H1 (cell line): ENCODE measurements around the gene SHANK1. TPM values are rescaled to one million over a fixed set of nuclear protein-coding genes. Genes with fewer than 3 reads are reported as not detected.
A peak's percentile ranks its signal among the peaks of the same experiment; 100 is the strongest.

Experiments
- CTCF ChIA-PET: fragments of 300-600 bp; sonication (Branson Sonifier 250); formaldehyde crosslinking; loops from one replicate; lab custom pipeline; 2021; ENCODE audit not compliant: partially characterized antibody; lab: Charles Lee
- POLR2A ChIA-PET: fragments of 300-600 bp; sonication (Branson Sonifier 250); formaldehyde crosslinking; loops from one replicate; lab custom pipeline; 2021; ENCODE audit warnings: inconsistent platforms; ENCODE audit not compliant: partially characterized antibody; lab: Charles Lee
- DNase-seq, 2 experiments: peaks; one replicate each; pipeline versions ENCODE4 v3.0.0 to v3.0.0-alpha.2; 2010 to 2022; ENCODE audit warnings: low spot score in 2 of 2, low read depth in 1 of 2, mixed read lengths in 1 of 2
- FAIRE-seq: peaks from 2 replicates; lab custom pipeline; 2011; peaks lifted over from hg19 to GRCh38; lab: Jason Lieb, UNC
- H2AFZ ChIP-seq: 2 replicates; pipeline ENCODE4 v1.8.1; 2012; ENCODE audit warnings: low read length, inconsistent platforms
- H2AK5ac ChIP-seq: 2 replicates; pipeline ENCODE4 v1.6.1; 2013; ENCODE audit warnings: low read depth, low read length
- H2BK120ac ChIP-seq: replicated peaks from 2 replicates; pipeline ENCODE3; 2013; ENCODE audit warnings: low read depth, low read length, inconsistent platforms
- H2BK12ac ChIP-seq: 2 replicates; pipeline ENCODE4 v1.6.1; 2013; ENCODE audit warnings: low read depth, low read length
- H2BK15ac ChIP-seq: 2 replicates; pipeline ENCODE4 v1.6.1; 2013; ENCODE audit warnings: low read length
- H2BK20ac ChIP-seq: 2 replicates; pipeline ENCODE4 v1.6.1; 2013; ENCODE audit warnings: low read length
- H2BK5ac ChIP-seq: 2 replicates; pipeline ENCODE4 v1.6.1; 2013; ENCODE audit warnings: low read depth, low read length
- H3K14ac ChIP-seq: 2 replicates; pipeline ENCODE4 v1.6.1; 2013; ENCODE audit warnings: inconsistent platforms; ENCODE audit not compliant: insufficient read length
- H3K18ac ChIP-seq: 2 replicates; pipeline ENCODE4 v1.6.1; 2013; ENCODE audit warnings: low read length; ENCODE audit errors: extremely low read depth
- H3K23ac ChIP-seq: 2 replicates; pipeline ENCODE4 v1.6.1; 2013; ENCODE audit warnings: inconsistent platforms; ENCODE audit not compliant: insufficient read length
- H3K23me2 ChIP-seq: 2 replicates; pipeline ENCODE4 v1.6.1; 2013; ENCODE audit warnings: low read depth, low read length
- H3K27ac ChIP-seq: 2 replicates; pipeline ENCODE4 v1.6.1; 2011; ENCODE audit warnings: low read depth, low read length, inconsistent platforms
- H3K27me3 ChIP-seq, 4 experiments: replicated peaks in 1 of 4; 1 replicate in 1 of 4; 2 replicates in 3 of 4; pipeline versions ENCODE4 v1.6.1 to v1.8.1; 2011 to 2013; ENCODE audit warnings: low read length in 3 of 4, mild to moderate bottlenecking in 3 of 4, inconsistent platforms in 2 of 4, mixed read lengths in 2 of 4, moderate library complexity in 1 of 4; ENCODE audit not compliant: control insufficient read depth in 3 of 4, insufficient read depth in 3 of 4; ENCODE audit errors: extremely low read depth in 1 of 4
- H3K36me3 ChIP-seq, 4 experiments: 2 replicates each; pipeline versions ENCODE4 v1.6.1 to v1.8.1; 2011 to 2013; ENCODE audit warnings: mild to moderate bottlenecking in 4 of 4, low read length in 3 of 4, moderate library complexity in 2 of 4, control low read depth in 1 of 4, inconsistent platforms in 1 of 4; ENCODE audit not compliant: insufficient read depth in 4 of 4, control insufficient read depth in 2 of 4
- H3K4ac ChIP-seq: replicated peaks from 2 replicates; pipeline ENCODE3; 2013; ENCODE audit warnings: low read length, low read depth, mixed read lengths, inconsistent platforms; ENCODE audit not compliant: insufficient read length
- H3K4me1 ChIP-seq, 4 experiments: replicated peaks in 1 of 4; 1 replicate in 1 of 4; 2 replicates in 3 of 4; pipeline versions ENCODE4 v1.6.1 to v1.8.1; 2011 to 2013; ENCODE audit warnings: low read length in 3 of 4, inconsistent platforms in 2 of 4, mixed read lengths in 1 of 4; ENCODE audit not compliant: insufficient read depth in 4 of 4, control insufficient read depth in 3 of 4
- H3K4me2 ChIP-seq, 2 experiments: 2 replicates each; pipeline versions ENCODE4 v1.6.1 to v1.8.1; 2011 to 2013; ENCODE audit warnings: low read depth in 2 of 2, low read length in 2 of 2, control low read depth in 1 of 2, inconsistent platforms in 1 of 2, mild to moderate bottlenecking in 1 of 2; ENCODE audit not compliant: insufficient read depth in 1 of 2
- H3K4me3 ChIP-seq, 4 experiments: fragments of 200-600, 300-600 bp in 1 of 4; sonication (generic), shearing (Covaris generic), sonication (Bioruptor Twin) in 1 of 4; 2 replicates each; pipeline versions ENCODE4 v1.5.1 to v1.8.1; 2011 to 2016; ENCODE audit warnings: low read length in 4 of 4, low read depth in 3 of 4, control low read depth in 2 of 4, inconsistent platforms in 2 of 4, mild to moderate bottlenecking in 2 of 4, mixed read lengths in 1 of 4, moderate library complexity in 1 of 4; ENCODE audit not compliant: insufficient read depth in 2 of 4; ENCODE audit errors: extremely low read depth in 1 of 4
- H3K56ac ChIP-seq: replicated peaks from 2 replicates; pipeline ENCODE3; 2013; ENCODE audit warnings: low read depth, mild to moderate bottlenecking, mixed read lengths, low read length, inconsistent platforms; ENCODE audit not compliant: insufficient read length
- H3K79me1 ChIP-seq: 2 replicates; pipeline ENCODE4 v1.6.1; 2013; ENCODE audit warnings: low read depth, low read length, control low read depth
- H3K79me2 ChIP-seq, 2 experiments: 2 replicates each; pipeline versions ENCODE4 v1.6.1 to v1.8.1; 2012 to 2013; ENCODE audit warnings: low read length in 2 of 2, mild to moderate bottlenecking in 2 of 2, inconsistent platforms in 1 of 2; ENCODE audit not compliant: insufficient read depth in 2 of 2, control insufficient read depth in 1 of 2
- H3K9ac ChIP-seq, 4 experiments: replicated peaks in 1 of 4; 1 replicate in 1 of 4; 2 replicates in 3 of 4; pipeline versions ENCODE4 v1.6.1 to v1.8.1; 2011 to 2013; ENCODE audit warnings: low read depth in 3 of 4, low read length in 3 of 4, control low read depth in 2 of 4, mild to moderate bottlenecking in 2 of 4, moderate library complexity in 2 of 4, inconsistent platforms in 1 of 4; ENCODE audit errors: extremely low read depth in 1 of 4
- H3K9me3 ChIP-seq, 2 experiments: 2 replicates each; pipeline versions ENCODE4 v1.6.1 to v1.8.1; 2012 to 2013; ENCODE audit warnings: mild to moderate bottlenecking in 2 of 2, moderate library complexity in 2 of 2, control low read depth in 1 of 2, inconsistent platforms in 1 of 2, low read depth in 1 of 2, low read length in 1 of 2, mixed read lengths in 1 of 2; ENCODE audit not compliant: insufficient read depth in 2 of 2
- H4K20me1 ChIP-seq, 2 experiments: replicated peaks in 1 of 2; 2 replicates each; pipeline versions ENCODE3 to v1.8.1; 2011 to 2013; ENCODE audit warnings: inconsistent platforms in 2 of 2, low read length in 2 of 2, mild to moderate bottlenecking in 1 of 2; ENCODE audit not compliant: insufficient read depth in 2 of 2, control insufficient read depth in 1 of 2
- H4K5ac ChIP-seq: 2 replicates; pipeline ENCODE4 v1.6.1; 2013; ENCODE audit warnings: low read length, low read depth, mixed read lengths, inconsistent platforms; ENCODE audit not compliant: insufficient read length
- H4K8ac ChIP-seq: 2 replicates; pipeline ENCODE4 v1.8.0; 2013; ENCODE audit warnings: mild to moderate bottlenecking, moderate library complexity, low read length, inconsistent platforms; ENCODE audit not compliant: insufficient read depth; ENCODE audit errors: extremely low read depth
- H4K91ac ChIP-seq: replicated peaks from 2 replicates; pipeline ENCODE3; 2013; ENCODE audit warnings: low read length, mixed read lengths, inconsistent platforms; ENCODE audit not compliant: insufficient read length
- EGR1 ChIP-seq: IDR thresholded peaks from 2 replicates; pipeline ENCODE4 v1.6.1; 2011; ENCODE audit warnings: low read depth, low read length, borderline replicate concordance
- HDAC2 ChIP-seq, 2 experiments: fragments of 300-600 bp in 1 of 2; sonication (generic) in 1 of 2; IDR thresholded peaks; 2 replicates each; pipeline ENCODE4 v1.6.1; 2011 to 2012; ENCODE audit warnings: low read depth in 2 of 2, low read length in 2 of 2, mild to moderate bottlenecking in 2 of 2, moderate library complexity in 2 of 2, borderline replicate concordance in 1 of 2, inconsistent platforms in 1 of 2
- SIN3A ChIP-seq, 2 experiments: IDR thresholded peaks in 1 of 2; conservative IDR thresholded peaks in 1 of 2; 2 replicates each; pipeline ENCODE4 v1.6.1; 2011 to 2012; ENCODE audit warnings: low read length in 2 of 2, improper control_type of control experiment in 1 of 2, low read depth in 1 of 2, mild to moderate bottlenecking in 1 of 2
- USF2 ChIP-seq: IDR thresholded peaks from 2 replicates; pipeline ENCODE4 v1.6.1; 2011; ENCODE audit warnings: low read length, improper control_type of control experiment
- WGBS, 2 experiments: shearing (Covaris generic) in 1 of 2; methylation state at CpG; one replicate each; pipeline versions ENCODE4 v1.1.6 to v1.1.7; 2013 to 2015; ENCODE audit warnings: low lambda C conversion rate in 2 of 2, mixed read lengths in 2 of 2, inconsistent platforms in 1 of 2, low coverage in 1 of 2, missing lambda C conversion rate in 1 of 2; ENCODE audit not compliant: insufficient replicate concordance in 2 of 2, insufficient coverage in 1 of 2, insufficient read length in 1 of 2; ENCODE audit errors: extremely low coverage in 1 of 2, missing lambda C conversion rate in 1 of 2; 5-methylcytosine and 5-hydroxymethylcytosine counted together
- polyA plus RNA-seq, 7 experiments: library from polyadenylated mRNA; depleted of rRNA in 3 of 7; stranded (reverse) in 5 of 7; unstranded in 2 of 7; fragments of >200 nt in 5 of 7; fragments of 200-250 nt in 2 of 7; gene quantifications; 1 replicate in 5 of 7; 2 replicates in 1 of 7; 4 replicates in 1 of 7; pipeline versions ENCODE4 v1.2.1 to v1.2.3, GENCODE V29; 2011 to 2013; ENCODE audit warnings: missing spikeins in 2 of 7, mixed read lengths in 2 of 7
- total RNA-seq: library from RNA; stranded (reverse); fragmentation: NEBNext Ultra II Directional; extraction: Animal tissue kit (Norgen Biotek cat#: 25700); gene quantifications from 2 replicates; pipeline ENCODE4 v1.2.1, GENCODE V29; 2021

Gene SHANK1
- total and polyA plus RNA-seq, 2 of the 8 experiments (the other 6 are each of a cell fraction or from before 2014, with no cell fraction given) = 1.1 to 3.7 TPM

DNA sequence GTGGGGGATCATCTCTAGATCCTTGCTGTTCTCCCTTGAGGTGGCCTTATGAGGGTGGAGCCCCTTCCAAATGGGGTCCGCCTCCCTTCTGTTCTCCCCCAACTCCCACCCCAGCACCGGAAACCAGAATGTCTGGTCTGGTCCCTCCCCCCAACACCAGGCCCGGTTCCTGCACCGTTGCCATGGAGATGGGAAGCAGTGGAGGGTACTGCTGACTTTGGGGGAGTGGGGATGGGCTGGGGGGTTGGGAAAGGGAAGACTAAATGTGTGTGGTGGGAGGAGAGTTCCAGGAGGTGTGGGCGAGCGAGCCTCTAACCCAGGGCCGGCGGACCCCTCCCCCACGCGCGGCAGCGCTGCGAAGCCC, 1.7 kb downstream of the SHANK1 start:
- peaks cover 5 to 27% (median 16%) of the 10 kb centered on the region in 4 experiments for H3K4me1 ChIP-seq
- peaks cover 0 to 30% (median 19%) of the 10 kb centered on the region in 4 experiments; a peak in 6 of 7 replicates for H3K27me3 ChIP-seq
- H3K4me2 ChIP-seq = peak overlapping the region; percentile 49 to 64
- no peak overlapping the region for H3K14ac ChIP-seq
- peaks cover 3 to 4% of the 10 kb centered on the region in 2 experiments for H4K20me1 ChIP-seq
- no peak overlapping the region for H2AK5ac ChIP-seq
- H3K27ac ChIP-seq = no peak overlapping the region
- H3K23me2 ChIP-seq = peaks cover 3% of the 10 kb centered on the region; the same call in 1 of the 2 replicates
- peak overlapping the region; percentile 43 for H2BK120ac ChIP-seq
- no peak overlapping the region for H4K91ac ChIP-seq
- TF ChIP-seq HDAC2 (IDR thresholded peaks at IDR 0.05; ENCODE audit: borderline replicate concordance in 1 of 2, low read depth in 2 of 2, low read length in 2 of 2) (0 out of 4 replicates have a peak, but pooled peaks of 1 of the 2 experiments have one; percentile 27), USF2 (no peak), SIN3A (conservative IDR thresholded peaks at IDR 0.05 in 1 of 2, IDR thresholded peaks at IDR 0.05 in 1 of 2; ENCODE audit: low read depth in 1 of 2, low read length in 2 of 2) (0 out of 4 replicates have a peak, but pooled peaks of 1 of the 2 experiments have one; percentile 76), EGR1 (peak; percentile 53; the same call in 1 of the 2 replicates)
- H2BK15ac ChIP-seq = no peak overlapping the region
- FAIRE-seq (no peak), DNase-seq (peak in 1 of 2 experiments; percentile 69)
- no peak overlapping the region; the same call in 1 of the 2 replicates for H4K8ac ChIP-seq
- no peaks in the 10 kb centered on the region for H3K79me1 ChIP-seq
- POLR2A ChIA-PET = interaction anchor here (0.7 to 11.8 kb wide), 5 partner anchors 12 to 153 kb away, joined by 3 to 72 read pairs (median 4); no protein-coding TSS in a partner anchor
- no peak overlapping the region for H2AFZ ChIP-seq
- 0 out of 2 replicates have a peak overlapping the region, but pooled peaks have one; percentile 14 for H2BK12ac ChIP-seq
- H3K56ac ChIP-seq = no peak overlapping the region
- H3K9ac ChIP-seq = no peak overlapping the region
- H3K18ac ChIP-seq = peak overlapping the region; percentile 7; the same call in 1 of the 2 replicates
- H3K4me3 ChIP-seq = peak overlapping the region; percentile 27 to 94 (median 52); a peak in 7 of 8 replicates
- CTCF ChIA-PET = interaction anchor here (0.5 to 3.6 kb wide), 8 partner anchors 9 to 169 kb away, joined by 3 to 26 read pairs (median 4); no protein-coding TSS in a partner anchor
- H3K79me2 ChIP-seq = no peaks in the 10 kb centered on the region
- no peak overlapping the region for H3K23ac ChIP-seq
- no peak overlapping the region for H3K4ac ChIP-seq
- H3K9me3 ChIP-seq = no peaks in the 10 kb centered on the region
- WGBS, 2 experiments = 0% methylated on average over 2 of the region's 13 CpGs; no CpG with 5 or more reads in 1 of the 2 experiments
- no peak overlapping the region for H4K5ac ChIP-seq
- no peak overlapping the region for H2BK20ac ChIP-seq
- H3K36me3 ChIP-seq = no peaks in the 10 kb centered on the region; a peak in 1 of 8 replicates
- peak overlapping the region; percentile 35; the same call in 1 of the 2 replicates for H2BK5ac ChIP-seq
